SK-N-SH (cell line): ENCODE results near the gene TEP1. TPM values are rescaled to one million over a fixed set of nuclear protein-coding genes. Genes with fewer than 3 reads are reported as not detected.

Experiments
- CTCF ChIA-PET: fragments of 300-600, 350-600 bp; formaldehyde crosslinking; extraction: SDS; loops from one replicate; lab custom pipeline; 2021; lab: Yijun Ruan, JAX
- POLR2A ChIA-PET: fragments of 350-600 bp; sonication (Branson Sonifier 250); formaldehyde crosslinking; extraction: SDS; loops from one replicate; lab custom pipeline; 2020; ENCODE audit warnings: antibody characterized with exemption, inconsistent platforms; lab: Yijun Ruan, JAX
- DNase-seq: peaks from one replicate; pipeline ENCODE4 v3.0.0; 2012
- H2AFZ ChIP-seq: fragments of 200-600 bp; sonication (generic); 2 replicates; pipeline ENCODE4 v1.8.1; 2016; ENCODE audit warnings: antibody characterized with exemption, mild to moderate bottlenecking, low read depth
- H3F3A ChIP-seq: fragments of 200-600 bp; sonication (generic); replicated peaks from 2 replicates; pipeline ENCODE3; 2016; ENCODE audit warnings: antibody characterized with exemption, mild to moderate bottlenecking; ENCODE audit not compliant: insufficient read depth
- H3K27ac ChIP-seq, 2 experiments: fragments of 200-500 bp in 1 of 2; fragments of 200-600 bp in 1 of 2; sonication (Bioruptor generic) in 1 of 2; sonication (generic), shearing (Covaris generic) in 1 of 2; 2 replicates each; pipeline versions ENCODE4 v1.5.1 to v1.6.1; 2014 to 2016; ENCODE audit warnings: low read depth in 2 of 2, inconsistent platforms in 1 of 2, low read length in 1 of 2, mild to moderate bottlenecking in 1 of 2, mixed read lengths in 1 of 2
- H3K27me3 ChIP-seq: fragments of 200-600 bp; sonication (generic), shearing (Covaris generic); 2 replicates; pipeline ENCODE4 v1.6.1; 2016; ENCODE audit warnings: mixed run types; ENCODE audit not compliant: insufficient read depth
- H3K36me3 ChIP-seq, 2 experiments: fragments of 200-500 bp in 1 of 2; fragments of 200-600 bp in 1 of 2; sonication (Bioruptor generic) in 1 of 2; sonication (generic) in 1 of 2; replicated peaks in 1 of 2; 2 replicates each; pipeline versions ENCODE3 to v1.5.1; 2014 to 2016; ENCODE audit warnings: low read length in 1 of 2, mild to moderate bottlenecking in 1 of 2; ENCODE audit not compliant: insufficient read depth in 2 of 2, control insufficient read depth in 1 of 2
- H3K4me1 ChIP-seq, 2 experiments: fragments of 200-500 bp in 1 of 2; fragments of 200-600 bp in 1 of 2; sonication (Bioruptor generic) in 1 of 2; sonication (generic), shearing (Covaris generic) in 1 of 2; 2 replicates each; pipeline versions ENCODE4 v1.5.1 to v1.6.1; 2014 to 2016; ENCODE audit warnings: low read depth in 1 of 2, low read length in 1 of 2, mixed run types in 1 of 2; ENCODE audit not compliant: insufficient read depth in 2 of 2, control insufficient read depth in 1 of 2
- H3K4me2 ChIP-seq: fragments of 200-600 bp; sonication (generic), shearing (Covaris generic); 2 replicates; pipeline ENCODE4 v1.6.1; 2017; ENCODE audit warnings: mixed run types
- H3K4me3 ChIP-seq, 2 experiments: fragments of 200-500 bp in 1 of 2; fragments of 200-600 bp in 1 of 2; sonication (Bioruptor generic) in 1 of 2; sonication (generic), shearing (Covaris generic) in 1 of 2; 2 replicates each; pipeline versions ENCODE4 v1.5.1 to v1.8.1; 2014 to 2016; ENCODE audit warnings: low read depth in 2 of 2, inconsistent platforms in 1 of 2, low read length in 1 of 2, mild to moderate bottlenecking in 1 of 2, mixed read lengths in 1 of 2, moderate library complexity in 1 of 2
- H3K79me2 ChIP-seq: fragments of 200-600 bp; sonication (generic); 2 replicates; pipeline ENCODE4 v1.8.1; 2017; ENCODE audit warnings: mild to moderate bottlenecking; ENCODE audit not compliant: insufficient read depth
- H3K9ac ChIP-seq: fragments of 200-600 bp; sonication (generic); 2 replicates; pipeline ENCODE4 v1.6.1; 2017; ENCODE audit warnings: mixed run types
- H3K9me2 ChIP-seq: fragments of 200-600 bp; sonication (generic); 2 replicates; pipeline ENCODE4 v1.6.1; 2017; ENCODE audit warnings: mixed run types
- H3K9me3 ChIP-seq: fragments of 200-600 bp; sonication (generic); 2 replicates; pipeline ENCODE4 v1.6.1; 2017; ENCODE audit warnings: mixed run types, mild to moderate bottlenecking, moderate library complexity
- H4K20me1 ChIP-seq: fragments of 200-600 bp; sonication (generic); 2 replicates; pipeline ENCODE4 v1.6.1; 2017; ENCODE audit warnings: mild to moderate bottlenecking, mixed run types; ENCODE audit not compliant: insufficient read depth
- CHD2 ChIP-seq: fragments of 150-350 bp; IDR thresholded peaks from 2 replicates; pipeline ENCODE4 v1.6.1; 2018; ENCODE audit warnings: low read length; ENCODE audit not compliant: partially characterized antibody
- ELF1 ChIP-seq: IDR thresholded peaks from 2 replicates; pipeline ENCODE4 v1.4.0; 2012
- EZH2phosphoT487 ChIP-seq: fragments of 200-600 bp; sonication (generic); IDR thresholded peaks from 2 replicates; pipeline ENCODE4 v1.6.1; 2017; ENCODE audit warnings: low read depth, mixed run types, mild to moderate bottlenecking, antibody characterized with exemption, moderate library complexity, borderline replicate concordance
- GABPA ChIP-seq: IDR thresholded peaks from 2 replicates; pipeline ENCODE4 v1.4.0; 2012; ENCODE audit warnings: low read depth, mild to moderate bottlenecking
- GATA2 ChIP-seq: sonication (generic); formaldehyde crosslinking; IDR thresholded peaks from 2 replicates; pipeline ENCODE4 v1.5.0; 2020; ENCODE audit warnings: mild to moderate bottlenecking, missing genetic modification reagents
- JUND ChIP-seq: IDR thresholded peaks from 2 replicates; pipeline ENCODE4 v1.4.0; 2012
- MAX ChIP-seq: IDR thresholded peaks from 2 replicates; pipeline ENCODE4 v1.4.0; 2012; ENCODE audit warnings: low read depth
- MEF2A ChIP-seq: IDR thresholded peaks from 2 replicates; pipeline ENCODE4 v1.4.0; 2012; ENCODE audit warnings: low read depth, borderline replicate concordance
- MXI1 ChIP-seq: IDR thresholded peaks from 2 replicates; pipeline ENCODE4 v1.6.1; 2012; ENCODE audit warnings: mild to moderate bottlenecking, low read depth, low read length, improper control_type of control experiment
- NRF1 ChIP-seq: IDR thresholded peaks from 2 replicates; pipeline ENCODE4 v1.6.1; 2012; ENCODE audit warnings: low read depth, mild to moderate bottlenecking, low read length
- PBX3 ChIP-seq: IDR thresholded peaks from 2 replicates; pipeline ENCODE4; 2012
- RCOR1 ChIP-seq: fragments of 150-350 bp; IDR thresholded peaks from 2 replicates; pipeline ENCODE4 v1.6.1; 2017; ENCODE audit warnings: antibody characterized with exemption, low read length
- REST ChIP-seq: IDR thresholded peaks from 2 replicates; pipeline ENCODE4 v1.6.1; 2012; ENCODE audit warnings: mild to moderate bottlenecking, low read depth, low read length, moderate library complexity
- RXRA ChIP-seq: IDR thresholded peaks from 2 replicates; pipeline ENCODE4 v1.4.0; 2012; ENCODE audit warnings: low read depth, mild to moderate bottlenecking, borderline replicate concordance
- SIN3A ChIP-seq: IDR thresholded peaks from 2 replicates; pipeline ENCODE4 v1.6.1; 2012; ENCODE audit warnings: low read depth, mild to moderate bottlenecking, low read length, moderate library complexity, borderline replicate concordance
- SMC3 ChIP-seq: IDR thresholded peaks from 2 replicates; pipeline ENCODE4 v1.6.1; 2012; ENCODE audit warnings: low read depth, low read length, improper control_type of control experiment
- TCF12 ChIP-seq: IDR thresholded peaks from 2 replicates; pipeline ENCODE4 v1.4.0; 2012
- ZBTB33 ChIP-seq: IDR thresholded peaks from 2 replicates; pipeline ENCODE4 v1.4.0; 2012; ENCODE audit warnings: low read depth, borderline replicate concordance
- WGBS: methylation state at CpG from one replicate; pipeline ENCODE4 v1.1.6; 2017; ENCODE audit warnings: low lambda C conversion rate; 5-methylcytosine and 5-hydroxymethylcytosine counted together
- polyA plus RNA-seq, 3 experiments: library from polyadenylated mRNA; depleted of rRNA; stranded (reverse); fragments of >200 nt; gene quantifications; 2 replicates each; pipeline ENCODE4 v1.2.3, GENCODE V29; 2012

Gene TEP1
- polyA plus RNA-seq, 1 of the 3 experiments (the other 2 are of a cell fraction) = 12.1 TPM

GRCh38 chr14:20380681-20381080 lies 32.6 kb downstream of the TEP1 start:
- Histone ChIP-seq H3K4me1 (no peaks in the 10 kb centered on the region), H3K79me2 (no peaks in the 10 kb centered on the region), H4K20me1 (no peaks in the 10 kb centered on the region), H3K9me3 (no peaks in the 10 kb centered on the region), H3K27me3 (no peaks in the 10 kb centered on the region), H3K4me2 (no peak overlapping the region)
- POLR2A ChIA-PET = no interaction called here
- no peak for DNase-seq
- TF ChIP-seq TCF12 (no peak), ZBTB33 (no peak), MEF2A (no peak), REST (no peak), ELF1 (no peak), NRF1 (no peak), GATA2 (no peak), RCOR1 (no peak), CHD2 (no peak), SMC3 (no peak), EZH2phosphoT487 (no peak)
- TF ChIP-seq, all 33 proteins: peak for 0
- Histone ChIP-seq H3K4me3 (no peak overlapping the region), H3K36me3 (peaks cover 10 to 89% of the 10 kb centered on the region in 2 experiments), H3F3A (no peaks in the 10 kb centered on the region), H3K27ac (no peak overlapping the region), H3K9ac (no peak overlapping the region), H3K9me2 (no peaks in the 10 kb centered on the region), H2AFZ (no peak overlapping the region)
- WGBS = 92% methylated on average over 6 of the region's 6 CpGs
- CTCF ChIA-PET = interaction anchor here (1.0 to 1.5 kb wide), 2 partner anchors 53 to 634 kb away, joined by 3 to 4 read pairs; no protein-coding TSS in a partner anchor

GRCh38 chr14:20379743-20380142 lies 33.6 kb downstream of the TEP1 start:
- ChIA-PET POLR2A (no interaction called here), CTCF (interaction anchor here (1.5 kb wide), 1 partner anchor 52 kb away, joined by 4 read pairs; no protein-coding TSS in a partner anchor)
- no peaks in the 10 kb centered on the region for H3K9me3 ChIP-seq
- no peaks in the 10 kb centered on the region for H3K79me2 ChIP-seq
- no peaks in the 10 kb centered on the region for H3K27me3 ChIP-seq
- 33% methylated on average over 1 of the region's 1 CpG for whole genome bisulfite sequencing
- DNase-seq = no peak
- no peaks in the 10 kb centered on the region for H3K9me2 ChIP-seq
- peaks cover 14 to 87% of the 10 kb centered on the region in 2 experiments for H3K36me3 ChIP-seq
- H2AFZ ChIP-seq = no peak overlapping the region
- no peak overlapping the region for H3K4me2 ChIP-seq
- no peaks in the 10 kb centered on the region for H3K4me1 ChIP-seq
- no peaks in the 10 kb centered on the region for H3F3A ChIP-seq
- no peak overlapping the region for H3K9ac ChIP-seq
- H4K20me1 ChIP-seq = no peaks in the 10 kb centered on the region
- no peak for TF ChIP-seq EZH2phosphoT487
- no peak for TF ChIP-seq TCF12
- no peak for TF ChIP-seq JUND
- TF ChIP-seq PBX3 = no peak
- no peak for TF ChIP-seq MXI1
- TF ChIP-seq GABPA = no peak
- no peak for TF ChIP-seq MAX
- TF ChIP-seq RXRA = no peak
- no peak for TF ChIP-seq REST
- no peak for TF ChIP-seq SIN3A
- no peak overlapping the region for H3K27ac ChIP-seq
- no peak overlapping the region for H3K4me3 ChIP-seq
